Hepatocyte (in vitro differentiated cells): Measurements from ENCODE around the gene SEL1L2.

Experiments used
- CTCF ChIP-seq: fragments of 200-600 bp; sonication (generic); IDR thresholded peaks from 2 replicates; pipeline ENCODE4 v1.5.1; 2016; ENCODE audit warnings: antibody characterized with exemption, mild to moderate bottlenecking; ENCODE audit not compliant: poor library complexity
- EZH2 ChIP-seq: fragments of 200-600 bp; sonication (generic); IDR thresholded peaks from 2 replicates; pipeline ENCODE4 v1.6.1; 2016; ENCODE audit warnings: antibody characterized with exemption, mild to moderate bottlenecking, borderline replicate concordance

- TF ChIP-seq CTCF (no peak), EZH2 (no peak)
Measured at GRCh38 chr20:13873831-13874230, 116.6 kb downstream of the SEL1L2 start.
